Panc1 (cell line): ENCODE data around the gene ZDHHC7.

Experiments used
- CTCF ChIP-seq: fragments of 450-650 bp; IDR thresholded peaks from 2 replicates; pipeline ENCODE4 v1.5.1; 2017; ENCODE audit warnings: mild to moderate bottlenecking
- POLR2AphosphoS5 ChIP-seq: IDR thresholded peaks from 2 replicates; pipeline ENCODE4 v1.6.1; 2012; ENCODE audit warnings: mild to moderate bottlenecking, low read depth, low read length, moderate library complexity
- REST ChIP-seq, 2 experiments: IDR thresholded peaks; 2 replicates each; pipeline ENCODE4 v1.6.1; 2011 to 2012; ENCODE audit warnings: low read depth in 2 of 2, control low read depth in 1 of 2, low read length in 1 of 2, mild to moderate bottlenecking in 1 of 2, moderate library complexity in 1 of 2; ENCODE audit not compliant: insufficient read depth in 1 of 2
- TCF7L2 ChIP-seq: IDR thresholded peaks from 2 replicates; pipeline ENCODE4 v1.6.1; 2011; ENCODE audit warnings: mild to moderate bottlenecking, low read depth, low read length, inconsistent platforms

GRCh38 chr16:84964386-84965128, 46.8 kb downstream of the ZDHHC7 start:
- TF ChIP-seq CTCF = no peak
- no peak for TF ChIP-seq REST (IDR thresholded peaks at IDR 0.05; ENCODE audit: insufficient read depth in 1 of 2, low read depth in 2 of 2, low read length in 1 of 2)
- TF ChIP-seq POLR2AphosphoS5 = no peak
- TF ChIP-seq TCF7L2 = no peak
